ENCODE data around the gene EHBP1. TPM values are rescaled to one million over a fixed set of nuclear protein-coding genes. Genes with fewer than 3 reads are reported as not detected.

The EHBP1 gene
- total RNA-seq, 3 donors from 2014 or later (not counting 1 experiment from before 2014, with no cell fraction given): 22.4 to 33.4 (median 28.3) TPM

DNA sequence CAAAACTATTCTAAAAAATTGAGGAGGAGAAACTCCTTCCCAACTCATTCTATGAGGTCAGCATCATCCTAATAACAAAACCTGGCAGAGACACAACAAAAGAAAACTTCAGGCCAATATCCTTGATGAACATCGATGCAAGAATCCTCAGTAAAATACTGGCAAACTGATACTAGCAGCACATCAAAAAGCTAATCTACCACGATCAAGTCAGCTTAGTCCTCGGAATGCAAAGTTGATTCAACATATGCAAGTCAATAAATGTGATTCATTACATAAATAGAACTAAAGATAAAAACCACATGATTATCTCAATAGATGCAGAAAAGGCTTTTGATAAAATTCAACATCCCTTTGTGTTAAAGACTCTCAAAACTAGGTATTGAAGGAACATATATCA is 63.1 kb downstream of the EHBP1 start:
- no peaks in the 10 kb centered on the region for H3K9me3 Mint-ChIP-seq
- H3K27ac Mint-ChIP-seq: no peak overlapping the region
- H3K4me3 Mint-ChIP-seq: no peak overlapping the region
- Histone ChIP-seq H3K9me3 (ENCODE audit: control insufficient read depth, insufficient read depth, low read length) (no peaks in the 10 kb centered on the region), H3K27ac (ENCODE audit: low read length) (no peak overlapping the region), H3K4me3 (ENCODE audit: low read length) (no peak overlapping the region), H3K27me3 (ENCODE audit: control insufficient read depth, insufficient read depth, low read length) (no peaks in the 10 kb centered on the region), H3K36me3 (ENCODE audit: control insufficient read depth, insufficient read depth, low read length) (no peaks in the 10 kb centered on the region), H3K4me1 (ENCODE audit: control insufficient read depth, insufficient read depth, low read length) (no peaks in the 10 kb centered on the region)
- intact Hi-C loops (cut with micrococcal nuclease): no loop called here
- 93% methylated on average over 3 of the region's 3 CpGs for WGBS (ENCODE audit: insufficient coverage)
- DNase-seq: no peak
- TF ChIP-seq, protein P1, sequence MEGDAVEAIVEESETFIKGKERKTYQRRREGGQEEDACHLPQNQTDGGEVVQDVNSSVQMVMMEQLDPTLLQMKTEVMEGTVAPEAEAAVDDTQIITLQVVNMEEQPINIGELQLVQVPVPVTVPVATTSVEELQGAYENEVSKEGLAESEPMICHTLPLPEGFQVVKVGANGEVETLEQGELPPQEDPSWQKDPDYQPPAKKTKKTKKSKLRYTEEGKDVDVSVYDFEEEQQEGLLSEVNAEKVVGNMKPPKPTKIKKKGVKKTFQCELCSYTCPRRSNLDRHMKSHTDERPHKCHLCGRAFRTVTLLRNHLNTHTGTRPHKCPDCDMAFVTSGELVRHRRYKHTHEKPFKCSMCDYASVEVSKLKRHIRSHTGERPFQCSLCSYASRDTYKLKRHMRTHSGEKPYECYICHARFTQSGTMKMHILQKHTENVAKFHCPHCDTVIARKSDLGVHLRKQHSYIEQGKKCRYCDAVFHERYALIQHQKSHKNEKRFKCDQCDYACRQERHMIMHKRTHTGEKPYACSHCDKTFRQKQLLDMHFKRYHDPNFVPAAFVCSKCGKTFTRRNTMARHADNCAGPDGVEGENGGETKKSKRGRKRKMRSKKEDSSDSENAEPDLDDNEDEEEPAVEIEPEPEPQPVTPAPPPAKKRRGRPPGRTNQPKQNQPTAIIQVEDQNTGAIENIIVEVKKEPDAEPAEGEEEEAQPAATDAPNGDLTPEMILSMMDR (IDR thresholded peaks at IDR 0.05): no peak
- H3K4me1 Mint-ChIP-seq: peaks cover 0 to 5% of the 10 kb centered on the region in 2 donors
- no peaks in the 10 kb centered on the region for H3K36me3 Mint-ChIP-seq
- H3K27me3 Mint-ChIP-seq (ENCODE audit: low read depth in 2 of 2): no peaks in the 10 kb centered on the region
- ATAC-seq: no peak

- Mint-ChIP-seq H3K27ac (no peak overlapping the region), H3K9me3 (no peaks in the 10 kb centered on the region), H3K4me1 (peaks cover 0 to 5% of the 10 kb centered on the region in 2 donors), H3K4me3 (no peak overlapping the region), H3K36me3 (no peaks in the 10 kb centered on the region), H3K27me3 (ENCODE audit: low read depth in 2 of 2) (no peaks in the 10 kb centered on the region)
- Histone ChIP-seq H3K36me3 (ENCODE audit: control insufficient read depth, insufficient read depth, low read length) (no peaks in the 10 kb centered on the region), H3K4me3 (ENCODE audit: low read length) (no peak overlapping the region), H3K27ac (ENCODE audit: low read length) (no peak overlapping the region), H3K9me3 (ENCODE audit: control insufficient read depth, insufficient read depth, low read length) (no peaks in the 10 kb centered on the region), H3K27me3 (ENCODE audit: control insufficient read depth, insufficient read depth, low read length) (no peaks in the 10 kb centered on the region), H3K4me1 (ENCODE audit: control insufficient read depth, insufficient read depth, low read length) (no peaks in the 10 kb centered on the region)
- WGBS (ENCODE audit: insufficient coverage): 75% methylated on average over 4 of the region's 4 CpGs
- ATAC-seq: no peak
- TF ChIP-seq, protein P1 (IDR thresholded peaks at IDR 0.05): no peak
- intact Hi-C loops (cut with micrococcal nuclease): no loop called here
- no peak for DNase-seq
Observed at GRCh38 chr2:62770629-62771028, 65.1 kb downstream of the EHBP1 start.

DNA sequence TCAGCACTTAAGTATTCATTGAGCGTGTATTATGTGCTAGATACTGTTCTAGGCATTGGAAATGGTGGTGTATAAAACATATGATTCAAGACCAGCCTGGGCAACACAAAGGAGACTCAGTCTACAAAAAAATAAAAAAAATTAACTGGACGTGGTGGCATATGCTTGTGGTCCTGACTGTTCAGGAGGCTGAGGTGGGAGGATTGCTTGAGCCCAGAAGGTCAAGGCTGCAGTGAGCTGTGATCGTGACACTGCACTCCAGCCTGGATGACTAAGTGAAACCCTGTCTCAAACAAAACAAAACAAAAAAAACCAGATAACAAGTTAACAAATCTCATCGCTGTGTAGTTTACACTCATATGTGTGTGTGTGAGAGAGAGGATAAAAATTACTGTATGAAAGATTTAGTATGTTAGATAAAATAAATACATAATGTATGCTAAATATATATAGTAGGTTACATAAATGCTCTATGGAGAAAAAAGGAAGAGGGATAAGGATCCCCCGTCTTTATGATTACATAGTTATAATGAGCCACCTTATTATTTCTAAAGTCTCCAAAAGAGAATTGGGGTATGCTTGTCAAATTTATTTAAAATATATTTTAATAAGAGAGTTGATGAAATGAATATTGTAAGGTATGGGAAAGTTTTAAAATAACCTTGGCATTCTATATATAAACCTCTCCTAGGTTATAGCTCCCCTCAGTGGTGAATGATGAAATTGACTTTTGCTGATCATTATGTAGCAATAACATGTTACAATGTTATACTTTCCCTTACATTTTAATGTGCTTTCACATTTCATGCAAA is 69.2 kb downstream of the EHBP1 start:
- Mint-ChIP-seq H3K9me3 (no peaks in the 10 kb centered on the region), H3K4me3 (no peak overlapping the region), H3K36me3 (no peaks in the 10 kb centered on the region), H3K4me1 (peaks cover 0 to 5% of the 10 kb centered on the region in 2 donors), H3K27me3 (ENCODE audit: low read depth in 2 of 2) (no peaks in the 10 kb centered on the region), H3K27ac (no peak overlapping the region)
- Histone ChIP-seq H3K36me3 (ENCODE audit: control insufficient read depth, insufficient read depth, low read length) (no peaks in the 10 kb centered on the region), H3K4me3 (ENCODE audit: low read length) (no peak overlapping the region), H3K27ac (ENCODE audit: low read length) (no peak overlapping the region), H3K4me1 (ENCODE audit: control insufficient read depth, insufficient read depth, low read length) (no peaks in the 10 kb centered on the region), H3K9me3 (ENCODE audit: control insufficient read depth, insufficient read depth, low read length) (no peaks in the 10 kb centered on the region), H3K27me3 (ENCODE audit: control insufficient read depth, insufficient read depth, low read length) (no peaks in the 10 kb centered on the region)
- ATAC-seq: peak; percentile 48 to 66 (median 63)
- WGBS (ENCODE audit: insufficient coverage): 90% methylated on average over 2 of the region's 5 CpGs
- peak in 1 of 2 donors; percentile 64 for DNase-seq
- intact Hi-C loops (cut with micrococcal nuclease): loop anchor here (1.0 to 5.0 kb wide), 3 partner anchors 317 to 857 kb away; no protein-coding TSS in a partner anchor
- TF ChIP-seq, protein P1 (IDR thresholded peaks at IDR 0.05): peak; percentile 89
